GM19455 (cell line): ENCODE data around the gene CERS6.
"Not testable (repeated sequence)": the region's sequence is repeated elsewhere in the genome, so short reads cannot be mapped to it uniquely, and the experiment has no call there.

Experiments used
- ATAC-seq: cut with Tn5 transposase; IDR thresholded peaks from one replicate; pipeline ENCODE4 v1.9.1; 2021; ENCODE audit not compliant: unreplicated experiment

CERS6 gene

DNA sequence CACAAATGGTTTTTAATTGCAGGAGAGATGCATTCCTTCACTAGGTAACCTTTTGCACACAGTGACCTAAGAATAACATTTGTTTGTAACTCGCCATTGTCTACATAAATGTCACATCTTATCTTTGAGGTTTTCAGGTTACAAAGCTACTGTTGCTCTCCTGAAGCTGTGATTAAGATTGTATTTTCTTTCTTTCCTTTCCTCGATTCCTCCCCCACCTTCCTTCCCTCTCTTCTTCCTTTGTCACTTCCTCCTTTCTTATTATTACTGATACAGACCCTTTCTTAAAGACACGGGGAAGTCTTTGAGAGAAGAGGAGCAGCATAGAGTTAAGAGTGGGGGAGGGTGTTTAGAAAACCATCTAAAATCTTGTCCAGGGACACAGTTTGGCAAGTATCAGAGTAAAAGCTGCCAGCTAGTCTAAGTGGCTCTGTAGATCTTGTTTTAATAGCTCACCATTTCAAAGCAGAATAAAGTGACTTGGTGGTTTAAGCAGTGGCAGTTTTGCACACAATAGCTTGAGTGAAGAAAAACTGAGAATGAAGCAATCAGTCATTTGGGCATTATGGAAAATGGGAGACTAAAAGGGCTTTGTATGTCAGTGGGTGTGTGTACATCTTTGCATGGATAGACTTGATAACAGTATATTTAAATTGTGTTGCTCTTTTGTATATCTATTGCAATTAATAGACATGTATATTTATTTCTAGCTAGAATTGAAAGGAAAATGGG is 10.9 kb downstream of the CERS6 start:
- ATAC-seq: no peak

DNA sequence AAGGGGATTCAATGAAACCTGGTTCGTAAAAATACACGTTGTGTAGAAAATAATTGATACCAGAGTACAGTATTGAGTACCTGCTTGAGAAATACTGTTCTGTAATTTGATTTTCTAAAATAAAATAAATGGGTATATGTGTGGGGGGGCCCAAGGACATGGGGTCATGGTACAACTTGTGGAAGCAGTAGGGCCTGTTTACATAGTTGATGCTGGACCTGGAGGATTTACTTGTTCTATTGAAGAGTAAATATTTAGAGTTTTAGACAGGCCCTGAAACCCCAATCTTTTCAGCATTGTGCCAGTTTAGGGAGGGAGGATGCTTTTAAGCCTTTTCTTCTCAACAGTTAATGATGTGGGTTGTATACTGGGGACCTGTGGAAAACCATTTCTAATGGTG is 11.7 kb downstream of the CERS6 start:
- ATAC-seq: no peak

DNA sequence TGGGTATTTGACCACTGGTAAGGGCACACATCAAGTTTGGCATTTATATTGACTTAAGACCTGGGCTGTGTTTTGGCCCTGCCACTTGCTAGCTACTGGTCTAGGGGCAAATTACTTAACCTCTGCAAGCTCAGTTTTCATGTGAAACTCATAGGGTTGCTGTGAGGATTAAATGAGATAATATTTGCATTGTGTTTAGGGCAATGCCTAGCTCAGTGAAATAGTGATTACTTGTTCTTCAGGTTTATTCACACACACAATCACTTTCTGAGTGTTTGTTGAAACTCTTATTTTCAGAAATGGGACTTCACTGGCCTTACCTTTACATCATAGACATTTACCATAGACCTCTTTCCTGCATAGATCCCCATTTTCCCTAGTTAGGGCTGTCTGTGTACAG is 12.3 kb downstream of the CERS6 start:
- ATAC-seq: no peak

DNA sequence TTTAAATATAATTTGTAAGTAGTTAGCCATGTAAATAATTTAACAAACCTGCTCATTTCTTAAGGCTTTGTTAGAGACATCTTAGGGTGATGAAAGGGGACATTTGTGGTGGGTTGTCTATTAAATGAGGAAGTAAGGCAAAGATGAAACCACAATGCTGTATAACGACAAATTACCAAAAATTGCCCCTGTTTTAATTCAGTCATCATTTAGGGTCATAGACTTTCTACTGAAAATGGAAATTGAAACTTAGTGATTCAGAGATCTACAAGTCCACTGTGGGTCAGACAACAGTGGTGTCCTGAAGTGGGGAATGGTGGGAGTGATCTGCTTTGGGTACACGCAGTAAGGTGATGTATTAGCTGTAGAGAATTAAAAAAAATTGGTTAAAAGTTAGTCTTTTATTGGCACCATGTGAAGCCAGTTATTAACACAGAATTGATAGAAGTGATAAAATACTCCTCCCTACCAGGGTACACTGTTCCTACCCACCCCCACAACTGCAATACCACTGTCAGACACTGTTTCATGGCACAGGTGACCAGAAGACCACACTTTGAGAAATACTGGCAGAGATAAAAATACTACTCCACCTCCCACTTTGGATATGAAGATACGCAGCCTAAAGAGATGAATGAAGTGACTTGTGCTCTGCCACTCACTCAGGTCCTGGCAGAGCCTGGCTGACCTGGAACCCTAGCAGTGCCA is 13.4 kb downstream of the CERS6 start:
- peak; percentile 52 for ATAC-seq

DNA sequence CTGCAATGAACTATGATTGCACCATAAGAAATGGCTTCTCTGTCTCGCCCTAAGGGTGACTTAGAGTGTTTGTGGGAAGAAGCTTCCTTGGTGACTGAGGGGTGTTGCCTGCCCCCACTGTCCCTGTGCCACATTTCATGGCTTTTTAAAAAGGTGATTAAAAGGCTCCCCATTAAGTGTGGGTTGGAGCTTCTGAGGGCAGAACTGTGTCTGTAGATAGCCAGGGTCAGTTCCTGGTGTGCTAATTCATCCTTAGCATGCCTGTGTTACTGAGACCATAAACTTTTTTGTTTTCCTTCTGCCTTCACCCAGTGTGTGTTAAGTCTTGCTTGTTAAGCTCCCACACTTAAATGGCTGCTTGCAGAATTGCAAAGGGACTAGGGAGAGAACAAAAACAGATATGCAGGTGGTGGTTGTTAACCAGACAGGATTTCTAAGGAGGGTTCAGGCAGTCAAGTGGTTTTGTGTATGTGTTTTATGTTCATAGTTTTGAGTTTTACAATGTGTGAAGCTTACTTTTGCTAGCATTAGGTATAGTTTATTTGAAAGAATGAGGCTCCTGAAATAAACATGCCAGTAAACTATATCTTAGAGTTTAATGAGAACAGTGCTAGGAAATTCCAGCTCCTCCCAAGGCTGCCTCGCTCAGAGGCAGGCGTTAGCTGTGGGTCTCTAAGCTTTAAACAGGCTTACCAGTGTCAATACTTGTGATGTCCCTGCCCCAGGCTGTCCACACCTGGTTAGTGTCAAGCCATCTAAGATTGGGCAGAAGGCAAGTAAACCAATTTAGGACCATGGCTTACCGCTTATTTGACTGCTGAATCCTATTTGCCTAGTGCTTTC is 14.5 kb downstream of the CERS6 start:
- peak; percentile 48 for ATAC-seq

DNA sequence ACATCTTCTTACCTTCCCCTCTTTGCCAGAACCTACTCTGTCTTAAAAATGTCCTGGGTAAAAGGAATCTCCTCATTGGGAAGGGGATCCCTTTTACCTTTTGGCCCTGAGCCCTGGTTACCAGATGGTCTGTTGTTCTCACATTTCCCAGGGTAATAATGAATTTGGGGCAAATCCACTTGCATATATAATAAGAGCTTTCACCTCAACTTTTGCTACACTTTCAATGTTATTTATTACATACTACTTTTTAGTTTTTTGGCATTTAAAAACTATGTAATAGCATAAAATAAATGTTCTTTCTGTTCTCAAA is 15.0 kb downstream of the CERS6 start:
- ATAC-seq: no peak

DNA sequence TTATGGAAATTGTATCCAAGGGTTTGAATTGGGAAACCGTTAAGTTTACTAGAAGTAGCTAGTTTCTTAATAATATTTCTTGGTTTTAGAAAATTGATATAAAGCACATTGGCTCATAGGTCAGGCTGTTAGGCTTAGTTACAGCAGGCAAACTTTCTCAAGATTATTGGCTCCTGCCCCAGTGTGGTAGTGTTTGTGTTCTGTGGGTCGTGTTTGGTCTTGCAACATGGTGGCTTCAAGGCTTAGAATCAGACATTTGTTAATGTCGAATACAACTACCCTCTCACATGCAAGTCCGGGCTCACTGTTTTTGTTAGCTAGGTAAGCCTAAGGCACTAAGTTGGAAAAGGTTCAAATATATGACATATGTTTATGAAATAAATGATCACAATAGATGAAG is 19.6 kb downstream of the CERS6 start:
- no peak for ATAC-seq

DNA sequence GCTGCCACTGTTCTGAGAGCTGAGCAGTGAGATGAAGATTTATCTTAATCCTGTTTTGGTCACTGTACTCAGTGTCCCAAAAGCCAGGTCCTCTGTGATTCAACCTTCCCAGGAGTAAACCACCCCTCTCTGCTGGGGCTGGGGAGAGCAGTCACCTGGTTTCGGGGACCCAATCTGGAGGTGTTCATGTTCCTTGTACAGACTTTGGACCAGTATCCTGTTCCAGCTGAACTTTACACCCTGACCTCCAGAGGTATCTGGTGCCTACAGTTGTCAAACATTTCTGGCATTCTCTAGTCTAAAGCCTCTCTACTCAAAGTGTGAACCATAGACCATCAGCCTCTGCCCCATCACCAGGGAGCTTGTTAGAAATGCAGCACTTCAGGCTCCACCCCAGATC is 22.1 kb downstream of the CERS6 start:
- no peak for ATAC-seq

DNA sequence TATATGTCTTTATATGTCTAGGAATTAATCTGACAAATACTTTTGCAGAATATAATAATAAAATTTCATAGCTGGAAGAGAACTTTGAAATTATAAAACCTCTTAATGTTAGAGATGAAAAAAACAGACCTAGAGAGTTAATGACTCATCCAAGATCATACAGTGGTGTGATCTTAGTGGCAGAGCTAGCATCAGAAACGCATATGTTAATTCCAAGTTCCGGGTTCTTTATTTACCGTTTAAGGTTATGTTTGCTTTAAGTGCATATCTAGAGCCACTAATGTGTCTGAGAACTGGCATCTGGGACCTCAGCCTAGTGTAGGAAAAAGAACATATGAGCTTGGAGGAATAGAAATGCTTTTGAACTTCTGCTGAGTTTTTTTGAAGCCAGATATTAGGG is 24.3 kb downstream of the CERS6 start:
- no peak for ATAC-seq

DNA sequence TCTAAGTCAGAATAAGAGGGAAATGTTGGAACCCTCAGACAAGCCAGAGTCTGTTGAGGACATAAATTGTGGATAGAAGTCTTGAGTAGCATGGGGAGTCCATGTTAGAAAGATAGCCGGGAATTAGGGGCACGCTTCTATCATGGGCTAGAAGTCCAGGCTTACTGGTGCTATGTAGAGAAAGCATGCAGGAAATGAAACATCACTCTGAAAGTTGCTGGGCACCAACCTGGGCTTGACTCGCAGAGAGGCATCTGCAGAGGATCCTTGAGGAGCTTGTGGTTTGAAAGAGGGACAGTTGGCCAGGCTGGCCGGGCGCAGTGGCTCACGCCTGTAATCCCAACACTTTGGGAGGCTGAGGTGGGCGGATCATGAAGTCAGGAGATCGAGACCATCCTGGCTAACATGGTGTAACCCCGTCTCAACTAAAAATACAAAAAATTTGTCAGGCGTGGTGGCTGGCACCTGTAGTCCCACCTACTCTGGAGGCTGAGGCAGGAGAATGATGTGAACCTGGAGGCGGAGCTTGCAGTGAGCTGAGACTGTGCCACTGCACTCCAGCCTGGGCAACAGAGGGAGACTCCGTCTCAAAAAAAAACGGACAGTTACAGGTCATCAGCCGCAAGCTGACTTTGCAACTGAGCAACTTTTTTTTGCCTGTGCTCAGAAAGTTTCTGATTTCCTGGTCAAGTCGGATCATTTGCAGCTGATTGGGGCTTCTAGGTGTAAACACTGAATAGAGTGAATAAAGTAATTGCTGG is 24.9 kb downstream of the CERS6 start:
- no peak for ATAC-seq

DNA sequence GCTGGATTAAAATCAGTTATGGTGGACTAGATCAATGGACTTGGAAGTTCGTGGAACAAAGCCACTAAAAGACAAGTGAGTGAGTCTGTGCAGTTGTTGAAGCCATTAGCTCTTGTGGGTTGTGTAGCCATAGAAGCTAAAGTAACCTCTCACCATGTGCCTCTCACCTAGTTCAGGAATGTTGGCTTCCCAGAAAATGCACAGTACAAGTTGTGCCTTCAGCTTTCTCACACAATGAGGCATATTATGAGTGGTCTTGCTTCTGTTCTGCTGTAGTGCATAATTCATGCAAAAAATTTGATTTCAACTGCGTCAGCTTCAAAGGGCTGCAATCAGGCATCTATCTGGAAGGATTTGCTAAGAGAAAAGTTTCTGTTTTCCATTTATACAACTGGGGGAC is 26.2 kb downstream of the CERS6 start:
- ATAC-seq: no peak

DNA sequence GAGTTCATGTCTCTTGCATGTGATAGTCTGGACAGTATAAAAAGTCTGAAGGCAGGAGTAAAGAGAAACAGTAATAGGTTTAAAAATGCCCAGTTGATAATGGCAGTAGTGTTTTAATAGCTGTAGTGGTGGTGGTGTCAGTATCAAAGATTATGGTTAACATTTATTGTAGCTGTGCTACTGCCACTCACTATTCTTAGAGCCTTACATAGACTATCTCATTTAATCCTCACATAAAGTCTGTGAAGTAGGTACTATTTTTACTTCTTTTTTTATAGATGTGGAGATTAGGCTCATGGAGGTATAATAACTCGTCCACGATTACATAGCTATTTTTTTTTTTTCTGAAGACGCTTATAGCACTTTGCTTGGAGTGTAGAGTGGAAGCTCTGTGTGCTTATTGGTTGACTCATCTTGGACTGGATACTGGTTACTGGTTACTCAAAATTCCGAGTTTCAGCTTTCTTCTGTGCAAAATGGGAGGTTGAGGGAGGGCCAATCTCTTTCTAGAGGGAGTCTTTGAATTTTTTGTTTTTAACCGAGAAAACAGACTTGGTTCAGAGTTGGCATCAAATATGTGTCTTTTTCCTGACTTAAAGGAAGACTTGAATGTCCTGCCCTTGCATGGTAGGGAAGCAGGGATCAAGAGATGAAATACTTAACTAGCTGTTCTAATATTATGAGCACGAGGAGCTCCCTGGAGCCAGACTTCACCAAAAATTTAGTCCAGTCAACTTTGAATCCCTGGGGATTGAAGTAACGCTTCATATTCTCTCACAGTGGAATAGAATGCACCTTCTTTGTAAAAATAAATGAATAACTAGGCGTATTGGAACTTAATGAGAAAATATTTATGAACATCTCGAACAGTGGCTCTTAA is 27.1 kb downstream of the CERS6 start:
- no peak for ATAC-seq

DNA sequence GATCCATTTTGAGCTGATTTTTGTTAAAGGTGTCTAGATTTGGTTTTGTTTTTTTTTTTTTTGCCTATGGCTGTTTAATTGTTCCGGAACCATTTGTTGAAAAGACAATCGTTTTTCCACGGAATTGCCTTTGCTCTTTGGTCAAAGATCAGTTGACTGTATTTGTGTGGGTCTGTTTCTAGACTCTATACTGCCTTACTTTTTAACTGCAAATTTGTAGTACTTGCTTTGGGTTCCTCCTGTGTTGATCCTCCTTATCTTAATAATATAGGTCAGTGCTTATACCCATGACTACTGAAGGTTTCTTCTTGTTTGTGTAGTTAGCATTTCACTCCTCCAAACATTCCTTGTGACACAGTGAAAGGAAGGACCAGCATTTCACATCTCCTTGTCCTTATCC is 30.4 kb downstream of the CERS6 start:
- ATAC-seq: no peak

DNA sequence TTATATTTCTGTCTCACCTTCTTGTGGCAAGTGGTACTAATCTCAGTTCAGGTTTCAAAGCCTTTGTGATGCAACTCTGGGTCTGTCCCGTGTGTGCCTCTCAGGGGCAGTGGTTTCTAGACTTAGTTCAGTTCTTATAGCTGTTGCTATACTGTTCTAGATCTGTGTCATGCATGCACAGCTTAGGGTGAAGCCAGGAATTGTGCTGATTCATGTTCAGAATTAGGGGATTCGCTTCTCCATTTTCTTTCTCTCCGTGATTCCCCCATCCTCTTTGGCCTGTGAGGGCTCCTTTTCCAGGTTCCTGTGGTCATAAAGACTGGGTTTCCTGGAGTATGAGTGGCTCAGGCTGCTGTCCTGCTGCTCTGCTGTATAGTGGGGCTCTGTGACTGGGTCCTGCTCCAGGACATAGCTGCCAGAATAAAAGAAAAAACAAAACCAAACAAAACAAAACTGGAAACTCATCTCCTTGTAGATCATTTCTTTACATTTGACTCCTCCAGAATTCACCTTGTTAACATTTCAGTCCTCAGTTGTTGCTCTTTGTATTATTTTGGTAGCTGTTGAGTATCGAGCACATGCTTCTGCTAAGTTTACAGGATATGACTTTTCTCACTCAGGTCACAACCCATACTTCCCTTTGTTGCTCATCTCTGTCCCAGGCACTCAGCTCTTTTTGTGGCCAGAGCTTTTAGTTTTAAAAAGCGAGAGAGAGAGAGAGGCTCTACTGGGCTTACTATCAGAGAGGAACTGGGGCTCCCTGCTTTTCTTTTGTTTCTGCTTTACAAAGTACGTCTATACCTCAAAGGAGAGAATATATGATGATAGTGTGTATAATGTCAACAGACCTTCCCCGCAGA is 34.2 kb downstream of the CERS6 start:
- ATAC-seq: peak; percentile 92

DNA sequence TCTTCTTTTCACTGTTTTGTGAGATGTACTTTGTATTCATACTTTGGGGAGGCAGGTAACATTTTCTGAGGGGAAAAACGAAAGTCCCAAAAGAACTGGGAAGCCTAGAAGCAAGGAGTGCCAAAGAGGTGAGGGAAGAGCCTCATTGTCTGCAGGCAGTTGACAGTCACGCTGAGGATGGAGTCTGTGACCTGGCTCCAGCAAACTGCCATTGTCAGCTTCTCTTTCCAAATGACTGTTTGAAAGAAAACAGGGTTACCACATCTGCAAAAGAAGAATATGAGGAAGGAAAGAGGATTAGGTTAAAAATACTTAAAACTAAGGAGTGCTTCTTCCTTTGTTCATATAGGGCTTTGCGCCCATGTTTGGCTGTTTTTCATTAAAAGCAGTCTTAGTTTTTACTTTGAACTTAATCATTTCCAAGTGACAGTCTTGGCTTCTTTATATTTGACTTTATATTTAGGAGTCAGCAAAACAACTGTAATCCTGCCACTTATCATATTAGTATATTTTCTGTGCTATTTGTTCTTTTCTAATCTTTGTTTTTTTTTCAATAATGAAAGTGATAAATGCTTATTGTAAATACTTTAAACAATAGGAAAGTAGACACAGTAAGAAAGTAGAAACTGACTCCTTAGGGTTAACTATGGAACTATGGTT is 35.0 kb downstream of the CERS6 start:
- no peak for ATAC-seq

DNA sequence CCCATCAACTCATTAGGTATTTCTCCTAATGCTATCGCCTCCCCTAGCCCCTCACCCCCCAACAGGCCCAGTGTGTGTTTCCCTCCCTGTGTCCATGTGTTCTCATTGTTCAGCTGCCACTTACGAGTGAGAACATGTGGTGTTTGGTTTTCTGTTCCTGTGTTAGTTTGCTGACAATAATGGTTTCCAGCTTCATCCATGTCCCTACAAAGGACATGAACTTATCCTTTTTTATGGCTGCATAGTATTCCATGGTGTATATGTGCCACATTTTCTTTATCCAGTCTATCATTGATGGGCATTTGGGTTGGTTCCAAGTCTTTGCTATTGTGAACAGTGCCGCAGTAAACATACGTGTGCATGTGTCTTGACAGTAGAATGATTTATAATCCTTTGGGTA is 35.7 kb downstream of the CERS6 start:
- not testable (repeated sequence) for ATAC-seq

DNA sequence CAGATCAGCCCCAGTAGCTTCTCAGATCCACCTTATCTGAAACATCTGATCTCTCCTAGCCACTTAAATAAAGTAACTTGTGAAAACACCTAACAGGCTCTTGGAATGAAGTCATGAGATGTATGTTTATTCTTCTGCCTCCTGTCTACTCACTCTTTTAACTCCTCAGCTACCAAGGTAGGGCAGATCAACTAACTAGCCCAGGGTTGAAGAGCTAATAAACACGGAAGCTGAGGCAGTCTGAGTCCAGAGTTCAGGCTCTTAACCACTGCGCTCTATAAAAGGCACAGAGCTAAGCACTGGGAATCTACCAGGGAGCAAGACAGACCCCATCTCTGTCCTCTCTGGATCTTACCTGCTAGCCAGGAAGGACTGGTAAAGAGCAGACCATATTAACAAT is 37.1 kb downstream of the CERS6 start:
- ATAC-seq: not testable (repeated sequence)

DNA sequence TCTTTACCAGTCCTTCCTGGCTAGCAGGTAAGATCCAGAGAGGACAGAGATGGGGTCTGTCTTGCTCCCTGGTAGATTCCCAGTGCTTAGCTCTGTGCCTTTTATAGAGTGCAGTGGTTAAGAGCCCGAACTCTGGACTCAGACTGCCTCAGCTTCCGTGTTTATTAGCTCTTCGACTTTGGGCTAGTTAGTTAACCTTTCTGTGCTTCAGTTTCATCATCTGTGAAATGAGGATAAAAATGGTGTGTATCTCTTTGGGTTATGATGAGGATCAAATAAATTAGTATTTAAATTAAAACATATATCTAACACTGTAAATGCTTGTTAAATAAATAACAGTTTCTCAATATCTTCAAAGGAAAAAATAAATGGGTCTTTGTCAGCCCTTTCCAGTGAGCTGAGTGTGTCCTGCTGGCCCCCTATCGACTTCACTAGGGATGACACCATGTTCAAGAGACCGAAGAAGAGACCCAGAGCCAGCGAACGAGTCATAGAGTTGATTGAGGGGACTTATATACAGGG is 38.2 kb downstream of the CERS6 start:
- no peak for ATAC-seq

DNA sequence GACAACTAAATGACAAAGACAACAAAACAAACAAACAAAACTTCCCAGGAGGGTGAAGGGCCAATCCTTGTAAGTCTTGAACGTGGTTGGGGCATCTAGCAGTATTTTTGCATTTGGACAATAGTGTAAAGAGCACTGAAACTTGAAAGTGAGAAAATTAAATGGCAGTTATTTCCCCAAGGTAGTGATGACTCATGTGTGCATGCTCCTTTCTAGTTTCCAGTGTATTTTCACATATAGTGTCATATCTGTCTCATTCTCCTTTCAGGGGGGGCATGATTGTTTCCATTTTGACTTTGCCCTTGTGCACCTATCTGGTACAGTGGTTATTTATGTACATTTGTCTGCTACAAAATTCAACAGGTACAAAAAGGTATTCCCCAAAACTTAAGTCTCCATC is 39.5 kb downstream of the CERS6 start:
- ATAC-seq: peak; percentile 81
